Testis (tissue), 3 donors: ENCODE data around the gene DIAPH2. TPM values are rescaled to one million over a fixed set of nuclear protein-coding genes. Genes with fewer than 3 reads are reported as not detected.
"Not testable (repeated sequence)": the region's sequence is repeated elsewhere in the genome, so short reads cannot be mapped to it uniquely, and the experiment has no call there.

Experiments used
- DNase-seq: peaks from one replicate; pipeline ENCODE4 v3.0.0-alpha.2; 2019
- H3K27ac ChIP-seq, 2 donors: fragments of 200-600 bp; sonication (generic); one replicate each; pipeline ENCODE4 v1.5.1; 2019
- H3K27me3 ChIP-seq: fragments of 200-600 bp; sonication (generic); one replicate; pipeline ENCODE4 v1.5.1; 2019
- H3K36me3 ChIP-seq: fragments of 200-600 bp; sonication (generic); one replicate; pipeline ENCODE4 v1.5.1; 2017; ENCODE audit warnings: low read depth; ENCODE audit errors: missing control alignments
- H3K4me1 ChIP-seq: fragments of 200-600 bp; sonication (generic); one replicate; pipeline ENCODE4 v1.5.1; 2019
- H3K4me3 ChIP-seq, 2 donors: fragments of 200-600 bp; sonication (generic); one replicate each; pipeline ENCODE4 v1.5.1; 2017 to 2019
- H3K9me3 ChIP-seq: fragments of 200-600 bp; sonication (generic); one replicate; pipeline ENCODE4 v1.5.1; 2017
- CTCF ChIP-seq, 3 experiments: fragments of 450-650 bp in 2 of 3; fragments of 200-600 bp in 1 of 3; sonication (generic) in 1 of 3; IDR thresholded peaks; one replicate each; pipeline ENCODE4 v1.5.1; 2016 to 2019; ENCODE audit warnings: antibody characterized with exemption in 3 of 3, mild to moderate bottlenecking in 2 of 3, moderate library complexity in 1 of 3
- POLR2A ChIP-seq: fragments of 450-650 bp; IDR thresholded peaks from one replicate; pipeline ENCODE4 v1.6.1; 2017; ENCODE audit warnings: antibody characterized with exemption, mild to moderate bottlenecking, moderate library complexity
- WGBS, 2 donors: methylation state at CpG; one replicate each; pipeline ENCODE4 v1.1.5; 2018; 5-methylcytosine and 5-hydroxymethylcytosine counted together
- intact Hi-C: fragments of 100-400 bp; cut with DNase I; formaldehyde crosslinking; loops from one replicate; pipeline ENCODE4 v1.15.1; 2023; ENCODE audit warnings: low total_unique reads
- polyA plus RNA-seq: library from polyadenylated mRNA; stranded (reverse); fragments of 350-450 nt; fragmentation: Illumina TruSeq; extraction: RNeasy Lipid Tissue Mini Kit (QIAGEN cat#74804); gene quantifications from one replicate; pipeline ENCODE4 v1.2.3, GENCODE V29; 2014; ENCODE audit warnings: low read depth, low replicate concordance; ENCODE audit not compliant: insufficient read depth
- total RNA-seq, 2 donors: library from RNA; depleted of rRNA; stranded (reverse); fragments of >200 nt; gene quantifications; one replicate each; pipeline ENCODE4 v1.2.3, GENCODE V29; 2016

The DIAPH2 gene
- total and polyA plus RNA-seq, 3 donors from 2014 or later, result 13.1 to 68.3 (median 67.4) TPM

GRCh38 chrX:96710031-96710430 lies 25.4 kb downstream of the DIAPH2 start:
- H3K27ac ChIP-seq, result no peak overlapping the region
- no peak for DNase-seq
- WGBS, 2 donors, result 89 to 90% methylated on average over 2 of the region's 2 CpGs
- H3K4me3 ChIP-seq, result no peak overlapping the region
- H3K27me3 ChIP-seq, result no peaks in the 10 kb centered on the region
- H3K9me3 ChIP-seq, result no peaks in the 10 kb centered on the region
- intact Hi-C loops, result no loop called here
- no peaks in the 10 kb centered on the region for H3K36me3 ChIP-seq
- H3K4me1 ChIP-seq, result no peaks in the 10 kb centered on the region
- TF ChIP-seq POLR2A (no peak), CTCF (IDR thresholded peaks at IDR 0.05) (no peak)

GRCh38 chrX:96713303-96713702 lies 28.7 kb downstream of the DIAPH2 start:
- no peak overlapping the region for H3K27ac ChIP-seq
- H3K27me3 ChIP-seq, result no peaks in the 10 kb centered on the region
- DNase-seq, result no peak
- no peaks in the 10 kb centered on the region for H3K36me3 ChIP-seq
- intact Hi-C loops, result no loop called here
- H3K9me3 ChIP-seq, result no peaks in the 10 kb centered on the region
- H3K4me1 ChIP-seq, result no peaks in the 10 kb centered on the region
- TF ChIP-seq POLR2A (no peak), CTCF (IDR thresholded peaks at IDR 0.05) (no peak)
- H3K4me3 ChIP-seq, result no peak overlapping the region

- H3K9me3 ChIP-seq, H3K27me3 ChIP-seq, intact Hi-C loops, H3K4me1 ChIP-seq, H3K4me3 ChIP-seq, DNase-seq, H3K36me3 ChIP-seq, H3K27ac ChIP-seq: not testable (repeated sequence)
- WGBS, 2 donors, result 88 to 97% methylated on average over 6 of the region's 6 CpGs
Measured at GRCh38 chrX:96714393-96714792, 29.8 kb downstream of the DIAPH2 start.

- Histone ChIP-seq H3K9me3 (no peaks in the 10 kb centered on the region), H3K4me1 (no peaks in the 10 kb centered on the region), H3K4me3 (no peak overlapping the region), H3K27ac (no peak overlapping the region), H3K27me3 (no peaks in the 10 kb centered on the region), H3K36me3 (no peaks in the 10 kb centered on the region)
- 27 to 55% methylated on average over 3 of the region's 3 CpGs for WGBS, 2 donors
- intact Hi-C loops, result no loop called here
- TF ChIP-seq CTCF (IDR thresholded peaks at IDR 0.05), result no peak
- no peak for TF ChIP-seq POLR2A
- DNase-seq, result no peak
Measured at GRCh38 chrX:96715481-96715880, 30.8 kb downstream of the DIAPH2 start.

- TF ChIP-seq POLR2A (no peak), CTCF (IDR thresholded peaks at IDR 0.05) (no peak)
- H3K4me3 ChIP-seq, result no peak overlapping the region
- intact Hi-C loops, result no loop called here
- H3K4me1 ChIP-seq, result no peaks in the 10 kb centered on the region
- H3K27ac ChIP-seq, result no peak overlapping the region
- DNase-seq, result no peak
- WGBS, 2 donors, result 90 to 94% methylated on average over 5 of the region's 5 CpGs
- no peaks in the 10 kb centered on the region for H3K36me3 ChIP-seq
- H3K27me3 ChIP-seq, result no peaks in the 10 kb centered on the region
- no peaks in the 10 kb centered on the region for H3K9me3 ChIP-seq
Measured at GRCh38 chrX:96719161-96719875, 34.7 kb downstream of the DIAPH2 start.
